IMR-90 (cell line): ENCODE data around the gene ACKR4.

Experiments
- CTCF ChIP-seq: conservative IDR thresholded peaks from 2 replicates; pipeline ENCODE4 v1.5.1; 2012; ENCODE audit warnings: mild to moderate bottlenecking, low read depth, low read length, improper control_type of control experiment
- MAZ ChIP-seq: IDR thresholded peaks from 2 replicates; pipeline ENCODE4 v1.6.1; 2012; ENCODE audit warnings: low read depth, mild to moderate bottlenecking, low read length, improper control_type of control experiment, moderate library complexity, borderline replicate concordance
- MXI1 ChIP-seq: IDR thresholded peaks from 2 replicates; pipeline ENCODE4 v1.6.1; 2012; ENCODE audit warnings: low read depth, mild to moderate bottlenecking, low read length, moderate library complexity, borderline replicate concordance
- POLR2A ChIP-seq: IDR thresholded peaks from 2 replicates; pipeline ENCODE4 v1.6.1; 2012; ENCODE audit warnings: mild to moderate bottlenecking, low read depth, low read length
- RAD21 ChIP-seq: IDR thresholded peaks from 2 replicates; pipeline ENCODE4 v1.6.1; 2012; ENCODE audit warnings: low read length, improper control_type of control experiment
- SMC3 ChIP-seq: fragments of 150-350 bp; IDR thresholded peaks from 2 replicates; pipeline ENCODE4 v1.6.1; 2016; ENCODE audit warnings: low read depth, mild to moderate bottlenecking, antibody characterized with exemption, low read length, moderate library complexity
- USF2 ChIP-seq: fragments of 150-350 bp; IDR thresholded peaks from 2 replicates; pipeline ENCODE4 v1.6.1; 2017; ENCODE audit warnings: mild to moderate bottlenecking, antibody characterized with exemption, low read length, low read depth

- TF ChIP-seq POLR2A (no peak), CTCF (no peak), MXI1 (no peak), MAZ (no peak), RAD21 (no peak), SMC3 (no peak), USF2 (no peak)
These were observed 45.4 kb downstream of the ACKR4 start for GRCh38 chr3:132642539-132642847.
